MV-4-11 (cell line): Measurements from ENCODE around the gene CORO2B.

Source experiments
- DNase-seq: peaks from one replicate; lab custom pipeline; 2025; lab: John Stamatoyannopoulos, UW

CORO2B gene

DNA sequence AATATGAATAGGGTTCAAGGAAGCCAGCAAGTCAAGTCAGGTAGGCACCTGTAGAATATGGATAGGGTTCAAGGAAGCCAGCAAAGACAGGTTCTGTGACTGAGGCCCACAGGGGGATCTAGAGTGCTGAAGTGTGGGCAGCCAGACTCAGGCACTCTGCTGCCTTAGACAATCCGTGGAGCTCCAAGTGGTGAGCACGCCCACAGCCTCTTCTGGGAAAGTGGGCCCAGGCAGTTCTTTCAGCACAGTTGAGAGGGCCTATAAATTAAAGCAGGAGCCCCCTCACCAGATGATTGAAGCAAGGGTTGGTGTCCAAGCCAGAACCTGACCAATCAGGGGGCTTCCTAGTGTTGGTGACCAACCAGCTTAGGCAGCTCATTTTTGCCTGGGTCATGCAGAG is 190.9 kb downstream of the CORO2B start:
- DNase-seq = no peak

DNA sequence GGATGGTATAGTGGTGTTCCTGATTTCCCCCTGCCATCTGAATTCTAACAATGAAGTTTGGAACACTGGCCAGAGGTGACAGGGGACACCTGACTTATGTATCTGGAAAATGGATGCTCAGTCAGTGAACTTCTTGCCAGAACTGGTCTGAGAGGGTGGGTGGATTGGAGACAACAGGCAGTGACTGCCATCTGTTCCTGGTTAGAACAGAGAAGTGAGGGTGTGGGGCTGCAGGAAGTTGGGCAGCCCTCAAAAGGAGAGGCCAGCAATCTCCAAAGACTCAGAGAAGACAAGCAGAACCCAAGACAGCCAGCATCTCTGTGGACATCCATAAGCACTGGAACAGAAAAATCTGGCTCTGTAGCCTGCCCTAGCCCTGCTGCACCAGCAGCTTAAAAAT is 191.4 kb downstream of the CORO2B start:
- DNase-seq = no peak

DNA sequence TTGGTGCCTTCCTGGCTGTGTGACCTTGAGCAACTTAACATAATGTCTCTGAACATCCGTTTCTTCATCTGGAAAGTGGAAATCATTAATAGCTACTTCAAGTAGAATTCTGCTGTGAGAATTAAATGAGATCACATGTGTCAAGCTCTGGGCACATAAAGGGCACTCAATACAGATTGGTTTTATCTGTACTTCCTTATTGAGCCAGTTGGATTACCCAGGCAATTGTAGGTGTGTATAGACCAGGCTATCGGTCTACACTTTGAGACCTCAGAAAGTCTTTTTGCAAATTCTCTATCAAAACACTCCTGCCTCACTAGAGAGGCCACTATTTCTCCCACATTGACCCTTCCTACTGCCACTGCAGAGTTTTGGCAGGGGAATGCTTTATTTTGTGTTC is 194.2 kb downstream of the CORO2B start:
- DNase-seq = no peak

DNA sequence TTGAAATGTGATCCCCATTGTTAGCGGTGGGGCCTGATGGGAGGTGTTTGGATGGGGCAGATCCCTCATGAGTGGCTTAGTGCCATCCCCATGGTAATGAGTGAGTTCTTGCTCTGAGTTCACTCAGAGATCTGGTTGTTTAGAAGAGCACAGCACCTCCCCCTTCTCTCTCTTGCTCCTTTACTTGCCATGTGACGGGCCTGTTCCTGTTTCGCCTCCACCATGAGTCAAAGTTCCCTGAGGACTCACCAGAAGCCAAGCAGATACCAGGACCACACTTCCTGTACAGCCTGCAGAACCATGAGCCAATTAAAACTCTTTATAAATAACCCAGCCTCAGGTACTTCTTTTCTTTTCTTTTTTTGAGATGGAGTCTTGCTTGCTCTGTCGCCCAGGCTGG is 195.3 kb downstream of the CORO2B start:
- DNase-seq = no peak

DNA sequence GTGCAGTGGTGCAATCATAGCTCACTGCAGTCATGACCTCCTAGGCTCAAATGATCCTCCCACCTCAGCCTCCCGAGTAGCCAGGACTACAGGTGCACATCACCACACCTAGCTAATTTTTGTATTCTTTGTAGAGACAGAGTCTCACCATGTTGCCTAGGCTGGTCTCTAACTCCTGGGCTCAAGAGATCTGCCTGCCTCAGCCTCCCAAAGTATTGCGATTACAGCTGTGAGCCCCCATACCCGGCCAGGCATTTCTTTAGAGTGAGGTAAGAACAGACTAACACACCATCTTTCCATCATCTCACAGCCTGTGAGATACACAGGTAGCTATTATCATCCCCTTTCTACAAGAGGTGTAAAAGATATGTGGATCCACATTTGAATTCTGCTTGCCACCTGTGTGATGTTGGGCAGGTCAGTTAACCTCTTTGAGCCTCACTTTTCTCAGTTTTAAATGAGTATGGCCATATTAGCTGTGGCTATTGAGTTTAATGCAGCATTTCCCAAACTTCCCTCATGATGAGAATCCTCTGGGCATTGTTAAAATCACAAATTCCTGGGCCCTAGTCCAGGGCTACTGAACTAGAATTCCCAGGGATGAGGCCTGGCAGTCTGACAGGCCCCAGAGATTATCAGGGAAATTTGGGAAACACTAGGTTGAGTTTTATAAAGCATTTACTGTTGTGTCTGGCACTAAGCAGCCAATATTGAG is 195.9 kb downstream of the CORO2B start:
- no peak for DNase-seq

DNA sequence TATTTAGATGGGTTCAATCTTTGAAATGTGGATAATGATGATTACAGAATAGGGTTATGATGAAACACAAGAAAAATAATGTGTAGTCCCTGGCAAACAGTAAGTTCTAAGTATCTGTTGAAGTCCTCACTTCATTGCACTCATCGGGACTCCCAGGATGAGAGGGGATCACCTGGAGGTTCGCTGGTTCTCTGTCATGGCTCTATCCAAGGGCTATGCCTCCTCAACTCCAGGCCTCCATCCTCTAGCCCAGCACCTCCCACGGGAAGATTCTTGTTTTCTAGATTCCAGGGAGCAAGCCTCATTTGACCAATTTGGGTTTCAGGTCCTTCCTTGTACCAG is 196.4 kb downstream of the CORO2B start:
- no peak for DNase-seq

DNA sequence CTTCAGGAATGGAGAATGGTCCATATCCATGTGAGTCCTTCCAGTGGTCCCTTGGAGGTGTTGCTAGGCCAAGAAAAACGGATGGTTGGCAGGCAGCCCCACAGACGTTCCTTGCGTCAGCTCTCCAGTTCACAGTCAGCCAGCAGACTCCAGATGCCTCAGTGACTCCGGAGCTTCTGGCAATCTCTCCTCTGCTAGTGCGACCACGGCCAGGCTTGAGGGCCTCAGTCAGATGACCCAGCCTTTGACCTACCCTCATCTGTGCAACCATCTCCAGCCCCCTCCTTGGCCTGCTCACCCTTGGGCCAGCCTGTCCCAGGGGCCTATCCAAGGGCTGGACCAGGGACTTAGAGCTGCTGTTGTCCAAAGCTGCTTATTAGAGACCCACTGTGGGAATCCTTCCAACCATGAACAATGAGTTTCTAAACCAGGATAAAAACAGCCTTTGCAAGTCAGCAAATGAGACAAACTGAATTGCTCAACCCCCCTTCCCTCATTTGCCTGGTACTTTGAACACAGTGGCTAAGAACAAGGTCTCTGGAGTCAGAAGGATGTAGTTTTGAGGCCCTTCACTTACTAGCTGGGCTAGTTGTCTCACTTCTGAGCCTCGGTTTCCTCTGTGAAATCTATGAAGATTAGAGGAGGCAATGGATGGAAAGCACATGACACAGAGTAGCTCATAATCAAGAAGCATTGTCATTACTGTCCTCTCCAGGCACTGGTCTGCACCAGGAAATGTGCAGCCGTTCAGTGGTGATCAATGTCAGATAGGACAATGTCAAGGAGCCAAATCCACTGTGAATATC is 197.1 kb downstream of the CORO2B start:
- no peak for DNase-seq

DNA sequence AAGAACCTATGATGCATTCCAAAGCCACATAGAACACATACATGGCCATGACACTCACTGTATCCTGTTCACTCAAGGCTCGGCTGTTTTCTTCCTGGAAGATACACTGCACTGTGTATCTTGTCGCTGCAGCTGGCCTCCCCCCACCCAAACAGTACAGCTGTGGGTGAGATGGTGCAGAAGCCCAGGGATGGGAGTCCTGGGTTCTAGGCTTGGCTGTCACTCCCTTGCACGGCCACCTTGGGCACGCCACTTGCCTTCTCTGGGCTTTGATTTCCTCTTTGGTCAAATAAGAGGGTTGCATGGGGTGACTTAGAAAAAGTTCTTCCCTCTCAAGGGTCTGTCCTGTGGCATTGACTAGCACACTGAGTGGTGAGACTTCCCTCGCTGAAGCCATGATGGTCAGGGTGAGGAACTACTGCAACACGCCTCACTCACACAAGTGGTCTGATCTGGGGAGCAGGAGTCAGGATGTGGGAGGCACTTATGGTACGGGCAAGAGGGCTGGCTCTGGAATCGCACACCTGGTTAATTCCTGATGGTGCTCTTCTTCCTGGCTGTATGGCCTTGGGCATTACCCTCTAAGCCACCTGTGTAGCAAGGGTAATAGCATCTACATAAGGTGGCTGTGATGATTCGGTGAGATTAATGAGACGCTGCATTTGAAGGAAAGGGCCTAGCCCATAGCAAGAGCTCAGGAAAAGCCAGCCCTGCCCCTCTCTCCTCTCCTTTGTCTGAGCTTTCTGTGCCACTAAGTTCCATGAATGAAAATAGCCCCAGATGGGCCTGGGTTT is 197.9 kb downstream of the CORO2B start:
- DNase-seq = no peak
